ENCODE measurements around the gene GCLM. TPM values are rescaled to one million over a fixed set of nuclear protein-coding genes. Genes with fewer than 3 reads are reported as not detected.

Gene GCLM
- total and polyA plus RNA-seq, 2 donors (not counting 3 experiments of a cell fraction or from before 2014, with no cell fraction given), result 12.3 to 55.9 TPM

- dilution Hi-C loops (cut with MboI; ENCODE audit: extremely low pct_ligation_motif_present, low sequenced_read_pairs) (no loop called here), intact Hi-C loops (cut with micrococcal nuclease) (no loop called here)
- Histone ChIP-seq H3K27ac (ENCODE audit: insufficient read depth, low read depth, low read length) (no peak overlapping the region), H3K9ac (replicated peaks; ENCODE audit: extremely low read depth, insufficient read depth, low read length) (no peak overlapping the region), H3K4me2 (ENCODE audit: insufficient read depth, low read length) (no peak overlapping the region), H4K20me1 (replicated peaks; ENCODE audit: control insufficient read depth, extremely low read depth, insufficient read depth, low read length) (no peaks in the 10 kb centered on the region), H2AFZ (ENCODE audit: low read depth, low read length) (no peak overlapping the region), H3K4me3 (replicated peaks in 1 of 3; ENCODE audit: insufficient read depth in 1 of 3, low read depth in 1 of 3, low read length in 3 of 3) (no peak overlapping the region), H3K79me2 (ENCODE audit: control insufficient read depth, insufficient read depth, low read length) (no peaks in the 10 kb centered on the region), H3K27me3 (ENCODE audit: control insufficient read depth in 2 of 2, insufficient read depth in 2 of 2, low read length in 2 of 2) (peaks cover 0 to 1% of the 10 kb centered on the region in 2 experiments), H3K9me3 (replicated peaks; ENCODE audit: control insufficient read depth, insufficient read depth, low read length) (no peaks in the 10 kb centered on the region), H3K4me1 (ENCODE audit: control insufficient read depth, extremely low read depth, insufficient read depth, low read length) (peaks cover 6% of the 10 kb centered on the region), H3K9me1 (replicated peaks; ENCODE audit: control insufficient read depth, extremely low read depth, insufficient read depth, low read length) (no peaks in the 10 kb centered on the region), H3K36me3 (ENCODE audit: control insufficient read depth in 2 of 2, extremely low read depth in 1 of 2, insufficient read depth in 2 of 2, low read length in 2 of 2) (peaks cover 2 to 11% of the 10 kb centered on the region in 2 experiments)
- FAIRE-seq (no peak), DNase-seq (ENCODE audit: low read depth, low spot score) (no peak)
- TF ChIP-seq JUN (IDR thresholded peaks at IDR 0.05; ENCODE audit: borderline replicate concordance, insufficient read depth, insufficient read length, low read depth), result no peak
- TF ChIP-seq CTCF (IDR thresholded peaks at IDR 0.05; ENCODE audit: extremely low read depth in 1 of 2, insufficient read depth in 1 of 2, low read depth in 1 of 2, low read length in 2 of 2), result no peak
- no peak for TF ChIP-seq MAX (IDR thresholded peaks at IDR 0.05; ENCODE audit: insufficient read depth, insufficient read length)
- TF ChIP-seq POLR2AphosphoS5 (IDR thresholded peaks at IDR 0.05; ENCODE audit: insufficient read depth, low read depth, low read length), result no peak
- TF ChIP-seq EZH2 (IDR thresholded peaks at IDR 0.05; ENCODE audit: borderline replicate concordance, low read depth, low read length, severe bottlenecking), result no peak
- no peak for TF ChIP-seq POLR2A (IDR thresholded peaks at IDR 0.05; ENCODE audit: low read depth, low read length)
- no peak for TF ChIP-seq FOS (IDR thresholded peaks at IDR 0.05; ENCODE audit: borderline replicate concordance, insufficient read depth, low read length)
- no peak for TF ChIP-seq GATA2 (IDR thresholded peaks at IDR 0.05; ENCODE audit: insufficient read depth, insufficient read length, low read depth, low read length)
- TF ChIP-seq MYC (IDR thresholded peaks at IDR 0.05; ENCODE audit: low read depth, low read length), result no peak
- ChIA-PET CTCF (no interaction called here), POLR2A (no interaction called here)
- BruUV-seq (replicated peaks), result no TSS peak
Observed at GRCh38 chr1:93865253-93865652, 44.0 kb downstream of the GCLM start.
